ENCODE results near the gene HEMK1.

HEMK1 gene

GRCh38 chr3:50603261-50604109 is 34.2 kb downstream of the HEMK1 start:
- Histone ChIP-seq H4K20me1 (ENCODE audit: insufficient read depth, low read length) (no peaks in the 10 kb centered on the region), H3K79me2 (ENCODE audit: insufficient read depth, low read length) (no peaks in the 10 kb centered on the region), H3K27me3 (ENCODE audit: insufficient read depth, low read length) (no peaks in the 10 kb centered on the region), H3K9me3 (ENCODE audit: low read length) (no peaks in the 10 kb centered on the region), H3K36me3 (ENCODE audit: insufficient read depth, low read length) (no peaks in the 10 kb centered on the region), H3K4me1 (ENCODE audit: insufficient read depth, low read length, severe bottlenecking) (no peaks in the 10 kb centered on the region), H2AFZ (ENCODE audit: low read length) (no peak overlapping the region), H3K4me2 (ENCODE audit: low read length) (no peak overlapping the region), H3K9ac (ENCODE audit: low read length) (no peak overlapping the region), H3K4me3 (ENCODE audit: low read depth, low read length, poor library complexity, severe bottlenecking) (no peak overlapping the region), H3K9me2 (ENCODE audit: low read depth, low read length) (no peaks in the 10 kb centered on the region), H3K27ac (ENCODE audit: low read depth, low read length, poor library complexity, severe bottlenecking) (no peak overlapping the region), H3F3A (ENCODE audit: insufficient read depth, low read length) (no peaks in the 10 kb centered on the region)
- TF ChIP-seq CTCF (IDR thresholded peaks at IDR 0.05; ENCODE audit: low read length) = no peak
- TF ChIP-seq EZH2 (IDR thresholded peaks at IDR 0.05; ENCODE audit: borderline replicate concordance, low read length) = no peak

- no peak overlapping the region for H3K4me3 ChIP-seq (ENCODE audit: low read depth, low read length, poor library complexity, severe bottlenecking)
- H2AFZ ChIP-seq (ENCODE audit: low read length) = no peak overlapping the region
- no peak overlapping the region for H3K4me2 ChIP-seq (ENCODE audit: low read length)
- no peaks in the 10 kb centered on the region for H4K20me1 ChIP-seq (ENCODE audit: insufficient read depth, low read length)
- no peak overlapping the region for H3K9ac ChIP-seq (ENCODE audit: low read length)
- no peaks in the 10 kb centered on the region for H3K27me3 ChIP-seq (ENCODE audit: insufficient read depth, low read length)
- H3K9me2 ChIP-seq (ENCODE audit: low read depth, low read length) = no peaks in the 10 kb centered on the region
- H3F3A ChIP-seq (ENCODE audit: insufficient read depth, low read length) = no peaks in the 10 kb centered on the region
- no peaks in the 10 kb centered on the region for H3K4me1 ChIP-seq (ENCODE audit: insufficient read depth, low read length, severe bottlenecking)
- TF ChIP-seq EZH2 (IDR thresholded peaks at IDR 0.05; ENCODE audit: borderline replicate concordance, low read length) (no peak), CTCF (IDR thresholded peaks at IDR 0.05; ENCODE audit: low read length) (no peak)
- no peaks in the 10 kb centered on the region for H3K79me2 ChIP-seq (ENCODE audit: insufficient read depth, low read length)
- no peaks in the 10 kb centered on the region for H3K9me3 ChIP-seq (ENCODE audit: low read length)
- H3K36me3 ChIP-seq (ENCODE audit: insufficient read depth, low read length) = no peaks in the 10 kb centered on the region
- no peak overlapping the region for H3K27ac ChIP-seq (ENCODE audit: low read depth, low read length, poor library complexity, severe bottlenecking)
Measured at GRCh38 chr3:50604110-50604621, 34.8 kb downstream of the HEMK1 start.

GRCh38 chr3:50604628-50605588 is 35.6 kb downstream of the HEMK1 start:
- H3K36me3 ChIP-seq (ENCODE audit: insufficient read depth, low read length) = no peaks in the 10 kb centered on the region
- no peaks in the 10 kb centered on the region for H3K79me2 ChIP-seq (ENCODE audit: insufficient read depth, low read length)
- H3F3A ChIP-seq (ENCODE audit: insufficient read depth, low read length) = no peaks in the 10 kb centered on the region
- no peaks in the 10 kb centered on the region for H3K9me2 ChIP-seq (ENCODE audit: low read depth, low read length)
- H3K27me3 ChIP-seq (ENCODE audit: insufficient read depth, low read length) = no peaks in the 10 kb centered on the region
- TF ChIP-seq EZH2 (IDR thresholded peaks at IDR 0.05; ENCODE audit: borderline replicate concordance, low read length) = no peak
- TF ChIP-seq CTCF (IDR thresholded peaks at IDR 0.05; ENCODE audit: low read length) = no peak
- no peaks in the 10 kb centered on the region for H4K20me1 ChIP-seq (ENCODE audit: insufficient read depth, low read length)
- H3K9me3 ChIP-seq (ENCODE audit: low read length) = no peaks in the 10 kb centered on the region
- no peak overlapping the region for H3K4me3 ChIP-seq (ENCODE audit: low read depth, low read length, poor library complexity, severe bottlenecking)
- H3K27ac ChIP-seq (ENCODE audit: low read depth, low read length, poor library complexity, severe bottlenecking) = no peak overlapping the region
- no peak overlapping the region for H2AFZ ChIP-seq (ENCODE audit: low read length)
- H3K4me1 ChIP-seq (ENCODE audit: insufficient read depth, low read length, severe bottlenecking) = no peaks in the 10 kb centered on the region
- no peak overlapping the region for H3K9ac ChIP-seq (ENCODE audit: low read length)
- no peak overlapping the region for H3K4me2 ChIP-seq (ENCODE audit: low read length)

Data from OCI-LY1 (cell line).